Tibial nerve (tissue), 4 donors: ENCODE results near the gene RPL38.

Experiments used
- EP300 ChIP-seq, 2 donors: sonication (generic); formaldehyde crosslinking; IDR thresholded peaks; one replicate each; pipeline ENCODE4 v1.6.1; 2017; ENCODE audit warnings: antibody characterized with exemption in 2 of 2, mild to moderate bottlenecking in 1 of 2
- POLR2A ChIP-seq, 2 donors: fragments of 450-650 bp; IDR thresholded peaks; one replicate each; pipeline ENCODE4 v1.6.1; 2017; ENCODE audit warnings: antibody characterized with exemption in 2 of 2, mild to moderate bottlenecking in 2 of 2, moderate library complexity in 2 of 2
- TF ChIP-seq, protein P1 (sequence below), 5 experiments: fragments of 200-600 bp in 3 of 5; fragments of 450-650 bp in 2 of 5; sonication (generic) in 3 of 5; IDR thresholded peaks; one replicate each; pipeline ENCODE4 v1.5.1; 2016 to 2019; ENCODE audit warnings: antibody characterized with exemption in 5 of 5, mild to moderate bottlenecking in 3 of 5, moderate library complexity in 2 of 5

DNA sequence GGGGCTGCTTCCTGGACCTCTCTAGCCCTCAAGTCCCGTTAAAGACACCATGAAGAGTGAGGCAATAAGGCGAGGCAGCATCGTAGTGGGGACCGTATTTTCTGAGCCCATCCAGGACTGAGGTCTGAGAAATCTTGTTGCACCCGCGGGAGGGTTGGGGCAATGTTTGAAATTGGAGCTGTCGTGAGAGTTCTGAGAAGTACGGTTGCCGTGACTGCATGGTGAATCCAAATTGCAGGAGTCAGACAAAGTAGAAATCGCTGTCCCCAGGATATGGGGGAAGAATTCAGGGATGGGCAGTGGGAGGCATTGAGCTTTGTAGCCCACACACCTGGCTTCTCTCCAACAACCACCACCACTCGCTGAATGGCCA is 42.0 kb upstream of the RPL38 start:
- TF ChIP-seq, protein P1, sequence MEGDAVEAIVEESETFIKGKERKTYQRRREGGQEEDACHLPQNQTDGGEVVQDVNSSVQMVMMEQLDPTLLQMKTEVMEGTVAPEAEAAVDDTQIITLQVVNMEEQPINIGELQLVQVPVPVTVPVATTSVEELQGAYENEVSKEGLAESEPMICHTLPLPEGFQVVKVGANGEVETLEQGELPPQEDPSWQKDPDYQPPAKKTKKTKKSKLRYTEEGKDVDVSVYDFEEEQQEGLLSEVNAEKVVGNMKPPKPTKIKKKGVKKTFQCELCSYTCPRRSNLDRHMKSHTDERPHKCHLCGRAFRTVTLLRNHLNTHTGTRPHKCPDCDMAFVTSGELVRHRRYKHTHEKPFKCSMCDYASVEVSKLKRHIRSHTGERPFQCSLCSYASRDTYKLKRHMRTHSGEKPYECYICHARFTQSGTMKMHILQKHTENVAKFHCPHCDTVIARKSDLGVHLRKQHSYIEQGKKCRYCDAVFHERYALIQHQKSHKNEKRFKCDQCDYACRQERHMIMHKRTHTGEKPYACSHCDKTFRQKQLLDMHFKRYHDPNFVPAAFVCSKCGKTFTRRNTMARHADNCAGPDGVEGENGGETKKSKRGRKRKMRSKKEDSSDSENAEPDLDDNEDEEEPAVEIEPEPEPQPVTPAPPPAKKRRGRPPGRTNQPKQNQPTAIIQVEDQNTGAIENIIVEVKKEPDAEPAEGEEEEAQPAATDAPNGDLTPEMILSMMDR (IDR thresholded peaks at IDR 0.05): no peak
- TF ChIP-seq POLR2A (IDR thresholded peaks at IDR 0.05) (no peak), EP300 (IDR thresholded peaks at IDR 0.05) (no peak)
